Measurements from ENCODE around the gene TPM3. TPM values are rescaled to one million over a fixed set of nuclear protein-coding genes. Genes with fewer than 3 reads are reported as not detected.

Gene TPM3
- total and polyA plus RNA-seq, 9 of the 15 experiments (the other 6 are each of a cell fraction or from before 2014, with no cell fraction given) = 202 to 604 (median 421) TPM

GRCh38 chr1:154221278-154222001, 29.5 kb upstream of the TPM3 start (continued):
- TF ChIP-seq ZHX1 (conservative IDR thresholded peaks at IDR 0.05; ENCODE audit: low read length) (no peak), BCOR (IDR thresholded peaks at IDR 0.05) (no peak), BRF2 (IDR thresholded peaks at IDR 0.05; ENCODE audit: borderline replicate concordance, insufficient read depth, insufficient read length) (no peak), FOS (IDR thresholded peaks at IDR 0.05; ENCODE audit: extremely low read depth, insufficient read length) (no peak), POLR2G (IDR thresholded peaks at IDR 0.05; ENCODE audit: low read depth, low read length) (peak; percentile 72), NFYB (IDR thresholded peaks at IDR 0.05; ENCODE audit: extremely low read depth, insufficient read length) (no peak), E2F1 (CRISPR knock-in tag; IDR thresholded peaks at IDR 0.05) (no peak; the same call in 1 of the 2 replicates), ZNF407 (IDR thresholded peaks at IDR 0.05; ENCODE audit: low read depth) (no peak), PHB (CRISPR knock-in tag; IDR thresholded peaks at IDR 0.05) (no peak), ZNF354B (CRISPR knock-in tag; IDR thresholded peaks at IDR 0.05) (no peak), SUPT5H (IDR thresholded peaks at IDR 0.05) (peak; percentile 33; the same call in 1 of the 2 replicates), MCM2 (IDR thresholded peaks at IDR 0.05; ENCODE audit: low read depth) (no peak)

Measured in K562 (cell line).